Activated naive CD8-positive, alpha-beta T cell treated with anti-CD3 and anti-CD28 coated beads, Interleukin-2, amount 50 U/mL, for 24 hours (primary cell): ENCODE results near the gene GPRC5D.

Experiments
- ATAC-seq: fragments of 150-1000 bp; cut with Tn5 transposase; one replicate; pipeline ENCODE4 v1.10.0; 2021
- DNase-seq: peaks from one replicate; pipeline ENCODE4 v3.0.0; 2021
- H3K27ac Mint-ChIP-seq: one replicate; pipeline ENCODE4 v1.8.0; 2021; ENCODE audit warnings: mild to moderate bottlenecking, mixed read lengths
- H3K27me3 Mint-ChIP-seq: one replicate; pipeline ENCODE4 v1.8.0; 2021; ENCODE audit warnings: mixed read lengths
- H3K36me3 Mint-ChIP-seq: one replicate; pipeline ENCODE4 v1.8.0; 2021; ENCODE audit warnings: low read depth, mixed read lengths
- H3K4me1 Mint-ChIP-seq: one replicate; pipeline ENCODE4 v1.8.0; 2021; ENCODE audit warnings: mixed read lengths
- H3K4me3 Mint-ChIP-seq: one replicate; pipeline ENCODE4 v1.8.0; 2021; ENCODE audit warnings: mild to moderate bottlenecking, moderate library complexity, mixed read lengths
- H3K9me3 Mint-ChIP-seq: one replicate; pipeline ENCODE4 v1.8.0; 2021; ENCODE audit warnings: mixed read lengths

Gene GPRC5D

GRCh38 chr12:12987421-12987820, 35.5 kb upstream of the GPRC5D start:
- Mint-ChIP-seq H3K27me3 (no peaks in the 10 kb centered on the region), H3K27ac (no peak overlapping the region), H3K36me3 (peaks cover 7% of the 10 kb centered on the region), H3K4me3 (no peak overlapping the region), H3K4me1 (no peaks in the 10 kb centered on the region), H3K9me3 (no peaks in the 10 kb centered on the region)
- ATAC-seq (no peak), DNase-seq (no peak)

- no peak overlapping the region for H3K4me3 Mint-ChIP-seq
- DNase-seq (no peak), ATAC-seq (no peak)
- peaks cover 7% of the 10 kb centered on the region for H3K36me3 Mint-ChIP-seq
- no peaks in the 10 kb centered on the region for H3K4me1 Mint-ChIP-seq
- H3K9me3 Mint-ChIP-seq: no peaks in the 10 kb centered on the region
- no peaks in the 10 kb centered on the region for H3K27me3 Mint-ChIP-seq
- no peak overlapping the region for H3K27ac Mint-ChIP-seq
These were observed 34.9 kb upstream of the GPRC5D start for GRCh38 chr12:12986775-12987331.

GRCh38 chr12:12985817-12986408, 33.9 kb upstream of the GPRC5D start:
- H3K4me1 Mint-ChIP-seq: no peaks in the 10 kb centered on the region
- H3K4me3 Mint-ChIP-seq: no peak overlapping the region
- no peaks in the 10 kb centered on the region for H3K27me3 Mint-ChIP-seq
- peaks cover 7% of the 10 kb centered on the region for H3K36me3 Mint-ChIP-seq
- no peaks in the 10 kb centered on the region for H3K9me3 Mint-ChIP-seq
- DNase-seq: no peak
- ATAC-seq: no peak
- no peak overlapping the region for H3K27ac Mint-ChIP-seq

DNA sequence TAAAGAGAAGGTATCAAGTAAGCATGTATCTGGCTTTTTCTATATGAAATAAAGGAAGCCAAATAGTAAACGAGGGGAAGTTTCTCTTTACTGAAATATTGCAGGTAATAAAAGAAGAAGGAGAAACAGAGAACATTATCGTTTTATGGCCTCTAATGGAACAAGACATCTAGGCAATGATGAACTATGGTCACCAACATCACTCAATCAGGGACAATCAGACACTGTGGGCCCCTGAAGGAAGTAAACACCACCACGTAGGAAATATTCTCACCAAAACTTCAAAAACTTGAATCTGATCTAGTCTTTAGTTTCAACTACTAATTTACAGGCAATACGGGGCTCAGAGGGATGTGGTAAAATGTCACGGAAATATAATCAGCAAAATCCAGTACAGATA, 32.2 kb upstream of the GPRC5D start:
- no peak for ATAC-seq
- H3K4me1 Mint-ChIP-seq: no peaks in the 10 kb centered on the region
- H3K9me3 Mint-ChIP-seq: no peaks in the 10 kb centered on the region
- H3K4me3 Mint-ChIP-seq: no peak overlapping the region
- DNase-seq: no peak
- H3K36me3 Mint-ChIP-seq: peaks cover 7% of the 10 kb centered on the region
- no peak overlapping the region for H3K27ac Mint-ChIP-seq
- no peaks in the 10 kb centered on the region for H3K27me3 Mint-ChIP-seq

DNA sequence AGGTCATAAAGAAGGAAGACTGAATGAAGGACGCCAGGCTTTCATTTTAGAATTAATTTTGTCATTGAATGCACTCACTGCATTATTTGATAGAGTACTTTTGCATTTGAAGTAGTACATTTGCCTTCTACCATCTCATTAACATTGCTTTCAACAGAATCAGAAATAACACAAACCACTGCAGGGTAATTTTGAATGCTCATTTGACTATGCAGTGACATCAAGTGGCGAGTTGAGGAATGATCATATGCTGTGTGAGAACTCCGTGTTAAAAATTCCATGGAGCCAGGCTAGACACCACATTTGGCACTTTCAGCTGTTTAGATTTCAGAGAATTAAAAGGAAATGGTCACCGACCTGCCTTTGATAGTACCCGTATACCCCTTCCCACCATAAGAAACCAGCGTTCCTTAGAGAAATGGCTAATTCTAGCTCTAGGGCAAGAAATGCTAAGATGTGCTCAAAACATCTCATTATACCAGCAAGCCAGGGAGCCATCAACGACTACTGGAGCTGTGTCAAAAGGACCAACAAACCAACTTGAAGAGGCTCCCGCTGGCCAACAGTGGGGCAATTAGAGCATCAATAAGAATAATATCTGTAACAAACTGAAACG, 31.6 kb upstream of the GPRC5D start:
- Mint-ChIP-seq H3K9me3 (no peaks in the 10 kb centered on the region), H3K27ac (no peak overlapping the region), H3K27me3 (no peaks in the 10 kb centered on the region), H3K4me1 (no peaks in the 10 kb centered on the region), H3K36me3 (peaks cover 7% of the 10 kb centered on the region), H3K4me3 (no peak overlapping the region)
- DNase-seq (no peak), ATAC-seq (no peak)

GRCh38 chr12:12982331-12982730, 30.4 kb upstream of the GPRC5D start:
- Mint-ChIP-seq H3K4me1 (no peaks in the 10 kb centered on the region), H3K36me3 (peaks cover 10% of the 10 kb centered on the region), H3K27me3 (no peaks in the 10 kb centered on the region), H3K4me3 (no peak overlapping the region), H3K9me3 (no peaks in the 10 kb centered on the region), H3K27ac (no peak overlapping the region)
- DNase-seq (no peak), ATAC-seq (no peak)

GRCh38 chr12:12979731-12980259, 27.8 kb upstream of the GPRC5D start:
- no peaks in the 10 kb centered on the region for H3K9me3 Mint-ChIP-seq
- no peak overlapping the region for H3K4me3 Mint-ChIP-seq
- DNase-seq: no peak
- ATAC-seq: no peak
- H3K36me3 Mint-ChIP-seq: peaks cover 15% of the 10 kb centered on the region
- no peak overlapping the region for H3K27ac Mint-ChIP-seq
- no peaks in the 10 kb centered on the region for H3K27me3 Mint-ChIP-seq
- peaks cover 2% of the 10 kb centered on the region for H3K4me1 Mint-ChIP-seq

- ATAC-seq: no peak
- DNase-seq: no peak
- Mint-ChIP-seq H3K9me3 (no peaks in the 10 kb centered on the region), H3K27ac (no peak overlapping the region), H3K36me3 (peaks cover 19% of the 10 kb centered on the region), H3K27me3 (no peaks in the 10 kb centered on the region), H3K4me1 (peaks cover 2% of the 10 kb centered on the region), H3K4me3 (no peak overlapping the region)
These were observed 27.2 kb upstream of the GPRC5D start for GRCh38 chr12:12979126-12979525.

DNA sequence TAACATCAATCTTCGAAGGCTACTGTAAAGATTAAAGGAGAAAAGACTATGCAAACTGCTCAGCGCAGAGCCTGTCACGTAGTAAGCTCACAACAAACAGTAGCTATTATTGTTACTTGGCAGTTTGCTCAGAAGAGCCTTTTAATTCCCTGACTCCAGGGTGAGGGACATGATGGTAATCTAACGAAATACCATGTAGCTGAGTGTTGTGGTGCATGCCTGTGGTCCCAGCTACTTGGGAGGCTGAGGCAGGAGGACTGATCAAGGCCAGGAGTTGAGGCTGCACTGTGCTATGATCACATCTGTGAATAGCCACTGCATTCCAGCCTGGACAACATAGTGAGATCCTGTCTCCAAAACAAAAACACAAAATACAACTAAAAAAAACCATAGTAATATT, 25.3 kb upstream of the GPRC5D start:
- Mint-ChIP-seq H3K4me3 (no peak overlapping the region), H3K4me1 (peaks cover 2% of the 10 kb centered on the region), H3K36me3 (peaks cover 31% of the 10 kb centered on the region), H3K27me3 (no peaks in the 10 kb centered on the region), H3K9me3 (peaks cover 13% of the 10 kb centered on the region), H3K27ac (no peak overlapping the region)
- no peak for ATAC-seq
- no peak for DNase-seq

- Mint-ChIP-seq H3K4me1 (peaks cover 2% of the 10 kb centered on the region), H3K36me3 (peaks cover 39% of the 10 kb centered on the region), H3K27ac (no peak overlapping the region), H3K9me3 (peaks cover 15% of the 10 kb centered on the region), H3K27me3 (no peaks in the 10 kb centered on the region), H3K4me3 (no peak overlapping the region)
- no peak for DNase-seq
- ATAC-seq: no peak
These were observed 24.4 kb upstream of the GPRC5D start for GRCh38 chr12:12976366-12976765.

DNA sequence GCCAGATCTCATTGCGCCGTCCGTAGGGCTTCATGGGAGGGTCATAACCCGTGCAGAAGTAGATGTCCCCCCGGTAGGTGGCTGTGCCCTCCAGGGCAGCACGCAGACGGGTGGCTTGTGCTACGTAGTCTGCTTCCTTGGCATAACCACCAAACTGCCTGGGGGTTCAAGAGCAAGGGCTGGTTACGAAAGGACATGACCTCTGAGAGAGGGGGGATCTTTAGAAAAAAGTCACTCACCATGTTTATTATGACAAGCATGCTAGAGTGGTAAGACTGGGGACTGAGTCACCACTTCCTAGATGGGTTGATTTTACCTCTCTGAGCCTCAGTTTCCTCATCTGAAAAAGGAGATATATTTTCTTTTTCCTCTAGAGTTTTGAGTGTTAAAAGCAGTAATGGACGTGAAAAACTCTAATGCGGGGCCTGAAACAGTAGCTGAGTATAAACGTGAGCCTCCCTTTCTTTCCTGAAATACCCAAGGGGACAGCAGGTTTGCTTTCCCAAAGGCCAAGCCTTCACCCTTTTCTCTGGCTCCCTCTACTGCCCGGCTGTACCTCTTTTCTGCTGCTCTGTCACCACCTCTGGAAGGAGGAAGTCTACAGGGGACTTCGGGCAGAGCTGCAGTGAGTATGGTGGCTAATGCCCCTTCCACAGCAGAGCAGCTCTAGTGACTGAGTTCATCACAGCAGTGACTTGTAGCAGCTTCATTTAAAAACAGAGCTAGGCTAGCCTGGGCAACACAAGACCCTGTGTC, 23.5 kb upstream of the GPRC5D start:
- Mint-ChIP-seq H3K36me3 (peaks cover 40% of the 10 kb centered on the region), H3K9me3 (peaks cover 15% of the 10 kb centered on the region), H3K27ac (no peak overlapping the region), H3K4me3 (no peak overlapping the region), H3K27me3 (no peaks in the 10 kb centered on the region), H3K4me1 (peaks cover 2% of the 10 kb centered on the region)
- DNase-seq (no peak), ATAC-seq (no peak)

DNA sequence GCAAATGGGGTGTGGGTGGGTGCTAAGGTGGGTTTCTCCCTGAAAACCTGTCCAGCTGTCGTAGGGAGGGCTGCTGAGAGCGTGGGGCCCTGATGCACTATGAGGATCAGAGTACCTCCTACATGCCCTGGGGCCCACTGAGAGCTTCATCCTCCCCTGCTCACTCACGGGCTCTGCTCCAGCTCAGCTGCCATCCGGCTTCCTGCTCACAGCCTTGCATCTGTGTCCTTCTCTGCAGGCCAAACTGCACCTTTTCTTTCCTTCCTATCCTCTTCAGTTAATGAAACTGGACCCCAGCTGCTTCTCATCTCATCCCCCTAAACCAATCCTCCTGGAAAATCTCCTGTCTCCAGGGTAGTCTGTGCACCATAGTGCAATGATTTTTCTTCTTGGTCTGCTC, 22.2 kb upstream of the GPRC5D start:
- Mint-ChIP-seq H3K4me1 (peaks cover 2% of the 10 kb centered on the region), H3K9me3 (peaks cover 15% of the 10 kb centered on the region), H3K36me3 (peaks cover 40% of the 10 kb centered on the region), H3K27me3 (no peaks in the 10 kb centered on the region), H3K4me3 (no peak overlapping the region), H3K27ac (no peak overlapping the region)
- DNase-seq (no peak), ATAC-seq (no peak)

- H3K4me3 Mint-ChIP-seq: no peak overlapping the region
These were observed 21.0 kb upstream of the GPRC5D start for GRCh38 chr12:12973019-12973418.

GRCh38 chr12:12965836-12966235, 13.9 kb upstream of the GPRC5D start:
- Mint-ChIP-seq H3K4me1 (peaks cover 5% of the 10 kb centered on the region), H3K27ac (no peak overlapping the region), H3K4me3 (no peak overlapping the region), H3K27me3 (no peaks in the 10 kb centered on the region), H3K36me3 (no peaks in the 10 kb centered on the region), H3K9me3 (no peaks in the 10 kb centered on the region)
- no peak for ATAC-seq
- no peak for DNase-seq

More at GRCh38 chr12:12973019-12973418, 21.0 kb upstream of the GPRC5D start:
- no peaks in the 10 kb centered on the region for H3K27me3 Mint-ChIP-seq
- DNase-seq (no peak), ATAC-seq (no peak)
- peaks cover 15% of the 10 kb centered on the region for H3K9me3 Mint-ChIP-seq
- H3K27ac Mint-ChIP-seq: no peak overlapping the region
- peaks cover 40% of the 10 kb centered on the region for H3K36me3 Mint-ChIP-seq
- H3K4me1 Mint-ChIP-seq: peaks cover 2% of the 10 kb centered on the region

GRCh38 chr12:12964255-12964654, 12.3 kb upstream of the GPRC5D start:
- H3K4me3 Mint-ChIP-seq: no peak overlapping the region
- DNase-seq: no peak
- H3K36me3 Mint-ChIP-seq: no peaks in the 10 kb centered on the region
- peaks cover 5% of the 10 kb centered on the region for H3K4me1 Mint-ChIP-seq
- no peak for ATAC-seq
- H3K27ac Mint-ChIP-seq: no peak overlapping the region
- no peaks in the 10 kb centered on the region for H3K9me3 Mint-ChIP-seq
- no peaks in the 10 kb centered on the region for H3K27me3 Mint-ChIP-seq
